Measurements from ENCODE around the gene MACC1. TPM values are rescaled to one million over a fixed set of nuclear protein-coding genes. Genes with fewer than 3 reads are reported as not detected.

Gene MACC1
- total and polyA plus RNA-seq, 9 of the 15 experiments (the other 6 are each of a cell fraction or from before 2014, with no cell fraction given), result 5.9 to 30.2 (median 10.4) TPM

DNA sequence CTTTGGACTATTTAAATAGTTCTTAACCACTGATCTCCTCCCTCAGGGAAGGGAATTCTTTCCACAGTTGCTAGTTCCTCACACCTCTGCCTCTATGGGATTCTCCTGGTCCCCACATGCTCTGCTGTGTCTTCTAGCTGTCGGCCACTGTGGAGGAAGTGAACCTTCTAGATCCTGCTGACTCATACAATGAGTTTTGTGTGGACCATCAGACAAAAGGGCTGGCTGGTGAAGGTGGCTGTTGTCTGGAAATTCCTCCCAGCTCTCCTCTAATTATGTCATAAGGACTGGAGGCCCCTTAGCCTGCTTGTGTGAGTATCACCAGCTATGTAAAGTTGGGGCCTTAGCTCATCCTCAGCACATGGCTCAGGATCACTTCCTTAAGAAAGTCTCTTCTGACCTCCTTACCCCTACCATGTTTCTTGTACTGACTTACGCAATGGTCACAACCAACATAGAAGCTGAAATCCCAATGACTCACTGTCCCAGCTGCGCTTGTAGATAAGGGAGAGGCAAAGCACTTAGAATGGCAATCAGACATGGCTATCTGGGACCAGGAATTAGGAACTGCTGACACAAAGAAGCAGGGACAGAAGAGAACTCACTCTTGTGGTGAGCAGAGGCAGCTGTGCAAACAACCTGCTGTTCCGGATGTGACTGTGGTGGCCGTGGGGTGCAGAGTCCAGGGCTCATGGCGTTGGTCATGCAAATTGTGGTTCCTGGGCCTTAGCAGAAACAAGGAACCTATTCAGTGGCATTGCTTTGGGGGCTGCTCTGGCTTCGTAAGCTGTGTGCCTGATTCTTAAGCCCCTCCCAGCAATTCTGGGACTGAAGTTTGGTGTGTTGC is 2.5 kb upstream of the MACC1 start (continued):
- TF ChIP-seq, protein P1, sequence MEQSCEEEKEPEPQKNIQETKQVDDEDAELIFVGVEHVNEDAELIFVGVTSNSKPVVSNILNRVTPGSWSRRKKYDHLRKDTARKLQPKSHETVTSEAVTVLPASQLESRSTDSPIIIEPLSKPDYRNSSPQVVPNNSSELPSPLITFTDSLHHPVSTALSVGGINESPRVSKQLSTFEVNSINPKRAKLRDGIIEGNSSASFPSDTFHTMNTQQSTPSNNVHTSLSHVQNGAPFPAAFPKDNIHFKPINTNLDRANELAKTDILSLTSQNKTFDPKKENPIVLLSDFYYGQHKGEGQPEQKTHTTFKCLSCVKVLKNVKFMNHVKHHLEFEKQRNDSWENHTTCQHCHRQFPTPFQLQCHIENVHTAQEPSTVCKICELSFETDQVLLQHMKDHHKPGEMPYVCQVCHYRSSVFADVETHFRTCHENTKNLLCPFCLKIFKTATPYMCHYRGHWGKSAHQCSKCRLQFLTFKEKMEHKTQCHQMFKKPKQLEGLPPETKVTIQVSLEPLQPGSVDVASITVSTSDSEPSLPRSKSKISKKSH (CRISPR knock-in tag; IDR thresholded peaks at IDR 0.05), result no peak
- TF ChIP-seq PRMT5 (CRISPR knock-in tag; IDR thresholded peaks at IDR 0.05) (no peak), KLF6 (CRISPR knock-in tag; IDR thresholded peaks at IDR 0.05; ENCODE audit: borderline replicate concordance) (peak; percentile 93), SIX5 (IDR thresholded peaks at IDR 0.05; ENCODE audit: borderline replicate concordance in 1 of 2, insufficient read depth in 1 of 2, low read depth in 1 of 2, low read length in 2 of 2) (no peak), CREBBP (IDR thresholded peaks at IDR 0.05; ENCODE audit: low read depth, low read length) (no peak), CHD2 (IDR thresholded peaks at IDR 0.05; ENCODE audit: low read depth, low read length) (no peak), XRCC5 (IDR thresholded peaks at IDR 0.05; ENCODE audit: low read depth, low read length) (peak; percentile 90; the same call in 1 of the 2 replicates), ZNF764 (CRISPR knock-in tag; IDR thresholded peaks at IDR 0.05; ENCODE audit: low read depth) (no peak), GABPB1 (CRISPR knock-in tag; IDR thresholded peaks at IDR 0.05) (peak; percentile 82), YBX1 (IDR thresholded peaks at IDR 0.05) (no peak), POU5F1 (IDR thresholded peaks at IDR 0.05; ENCODE audit: borderline replicate concordance, low read depth, low read length, partially characterized antibody) (no peak), SMAD4 (CRISPR knock-in tag; conservative IDR thresholded peaks at IDR 0.05) (peak; percentile 98), GABPB2 (CRISPR knock-in tag; conservative IDR thresholded peaks at IDR 0.05) (no peak), PCBP2 (IDR thresholded peaks at IDR 0.05; ENCODE audit: low read depth, low read length, poor library complexity, severe bottlenecking) (no peak), SRSF1 (IDR thresholded peaks at IDR 0.05; ENCODE audit: low read depth, low read length) (no peak), RBM39 (optimal IDR thresholded peaks at IDR 0.05; ENCODE audit: low read depth, low read length) (peak; percentile 88), ZNF707 (CRISPR knock-in tag; conservative IDR thresholded peaks at IDR 0.05) (peak; percentile 67; the same call in 1 of the 2 replicates), NFRKB (IDR thresholded peaks at IDR 0.05; ENCODE audit: low read depth) (peak; percentile 87), MTA2 (IDR thresholded peaks at IDR 0.05; ENCODE audit: low read depth) (peak; percentile 100), DMBX1 (CRISPR knock-in tag; IDR thresholded peaks at IDR 0.05; ENCODE audit: borderline replicate concordance) (peak; percentile 93), SAP30 (IDR thresholded peaks at IDR 0.05; ENCODE audit: borderline replicate concordance, insufficient read depth, low read depth, low read length, poor library complexity, severe bottlenecking) (no peak), SIN3A (IDR thresholded peaks at IDR 0.05; ENCODE audit: borderline replicate concordance in 2 of 2, control insufficient read depth in 1 of 2, low read depth in 2 of 2, low read length in 2 of 2) (0 out of 4 replicates have a peak, but pooled peaks of 1 of the 2 experiments have one; percentile 37), ZC3H8 (IDR thresholded peaks at IDR 0.05) (0 out of 2 replicates have a peak, but pooled peaks have one; percentile 37)
- TF ChIP-seq, protein P2, sequence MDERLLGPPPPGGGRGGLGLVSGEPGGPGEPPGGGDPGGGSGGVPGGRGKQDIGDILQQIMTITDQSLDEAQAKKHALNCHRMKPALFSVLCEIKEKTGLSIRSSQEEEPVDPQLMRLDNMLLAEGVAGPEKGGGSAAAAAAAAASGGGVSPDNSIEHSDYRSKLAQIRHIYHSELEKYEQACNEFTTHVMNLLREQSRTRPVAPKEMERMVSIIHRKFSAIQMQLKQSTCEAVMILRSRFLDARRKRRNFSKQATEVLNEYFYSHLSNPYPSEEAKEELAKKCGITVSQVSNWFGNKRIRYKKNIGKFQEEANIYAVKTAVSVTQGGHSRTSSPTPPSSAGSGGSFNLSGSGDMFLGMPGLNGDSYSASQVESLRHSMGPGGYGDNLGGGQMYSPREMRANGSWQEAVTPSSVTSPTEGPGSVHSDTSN (CRISPR knock-in tag; IDR thresholded peaks at IDR 0.05; ENCODE audit: low read depth), result no peak
- TF ChIP-seq, protein P2 (tag; conservative IDR thresholded peaks at IDR 0.05; ENCODE audit: low read depth), result peak; percentile 96
